ENCODE measurements around the gene RPL29.

DNA sequence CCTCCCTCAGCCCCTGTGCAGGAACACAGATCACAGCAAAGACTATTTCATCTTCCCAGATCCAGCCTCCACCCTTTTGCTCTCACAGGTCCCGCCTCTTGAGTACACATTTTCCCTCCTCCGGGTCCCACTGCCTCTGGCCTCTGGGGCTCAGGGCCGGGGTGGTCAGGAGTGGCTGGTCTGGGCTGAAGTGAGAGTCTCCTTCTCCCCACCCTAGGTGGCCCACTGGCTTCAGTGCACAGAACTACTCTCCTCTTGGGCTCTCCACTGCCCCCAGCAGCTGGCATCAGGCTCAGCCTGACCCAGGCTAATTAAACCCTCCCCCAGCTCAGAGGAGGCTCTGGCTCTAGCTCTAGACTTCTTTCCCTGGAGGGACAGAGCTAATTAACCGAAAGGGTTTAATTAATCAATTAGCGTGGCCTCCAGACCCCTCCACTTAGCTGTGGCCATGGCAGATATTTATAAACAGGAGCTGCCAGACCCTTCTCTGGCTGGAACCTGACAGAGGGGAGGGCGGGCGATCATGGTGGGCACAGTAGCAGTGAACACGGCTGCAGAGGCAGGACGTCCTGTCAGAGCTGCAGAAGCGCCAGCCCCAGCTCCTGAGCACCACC lies 45.5 kb upstream of the RPL29 start:
- TF ChIP-seq, protein P1, sequence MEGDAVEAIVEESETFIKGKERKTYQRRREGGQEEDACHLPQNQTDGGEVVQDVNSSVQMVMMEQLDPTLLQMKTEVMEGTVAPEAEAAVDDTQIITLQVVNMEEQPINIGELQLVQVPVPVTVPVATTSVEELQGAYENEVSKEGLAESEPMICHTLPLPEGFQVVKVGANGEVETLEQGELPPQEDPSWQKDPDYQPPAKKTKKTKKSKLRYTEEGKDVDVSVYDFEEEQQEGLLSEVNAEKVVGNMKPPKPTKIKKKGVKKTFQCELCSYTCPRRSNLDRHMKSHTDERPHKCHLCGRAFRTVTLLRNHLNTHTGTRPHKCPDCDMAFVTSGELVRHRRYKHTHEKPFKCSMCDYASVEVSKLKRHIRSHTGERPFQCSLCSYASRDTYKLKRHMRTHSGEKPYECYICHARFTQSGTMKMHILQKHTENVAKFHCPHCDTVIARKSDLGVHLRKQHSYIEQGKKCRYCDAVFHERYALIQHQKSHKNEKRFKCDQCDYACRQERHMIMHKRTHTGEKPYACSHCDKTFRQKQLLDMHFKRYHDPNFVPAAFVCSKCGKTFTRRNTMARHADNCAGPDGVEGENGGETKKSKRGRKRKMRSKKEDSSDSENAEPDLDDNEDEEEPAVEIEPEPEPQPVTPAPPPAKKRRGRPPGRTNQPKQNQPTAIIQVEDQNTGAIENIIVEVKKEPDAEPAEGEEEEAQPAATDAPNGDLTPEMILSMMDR (IDR thresholded peaks at IDR 0.05): peak; percentile 24; the same call in 1 of the 2 replicates
- no peak for TF ChIP-seq ZFX (IDR thresholded peaks at IDR 0.05; ENCODE audit: borderline replicate concordance)

All from 22Rv1 (cell line).